Neural progenitor cell (in vitro differentiated cells): Measurements from ENCODE around the gene ITPR2.

ENCODE experiments used
- EZH2phosphoT487 ChIP-seq: fragments of 200-600 bp; sonication (generic); IDR thresholded peaks from 2 replicates; pipeline ENCODE4 v1.6.1; 2017; ENCODE audit warnings: antibody characterized with exemption
- TF ChIP-seq, protein P1 (sequence below): fragments of 200-600 bp; sonication (generic); IDR thresholded peaks from 2 replicates; pipeline ENCODE4 v1.5.1; 2017; ENCODE audit warnings: antibody characterized with exemption, mild to moderate bottlenecking

DNA sequence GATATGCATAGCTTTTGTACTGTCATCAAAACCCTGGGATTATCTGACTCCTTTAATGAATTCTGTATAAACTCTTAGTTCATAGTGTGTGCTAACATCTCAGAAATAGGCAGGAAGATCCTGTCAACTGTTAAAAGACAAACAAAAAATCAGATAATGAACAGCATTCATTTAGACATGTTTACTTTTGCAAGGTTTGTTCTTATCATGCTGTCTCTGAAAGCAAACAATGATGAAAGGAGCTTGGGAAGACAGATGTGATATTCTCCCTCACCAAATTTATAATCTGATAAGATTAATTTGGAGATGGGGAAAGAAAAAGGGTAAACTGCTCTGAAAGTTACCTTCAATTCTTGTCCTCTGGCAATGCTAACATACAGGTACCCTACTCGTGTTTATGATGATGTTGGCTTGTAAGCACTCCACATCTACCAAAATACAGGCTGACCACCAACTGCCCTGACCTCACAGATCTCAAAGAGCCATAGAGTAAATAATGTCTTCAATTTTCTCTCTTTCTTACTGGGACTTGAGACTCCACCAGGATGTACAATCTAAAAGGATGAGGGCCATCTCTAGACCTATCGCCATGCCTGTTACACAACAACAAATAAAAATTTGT, 403.8 kb downstream of the ITPR2 start:
- TF ChIP-seq, protein P1, sequence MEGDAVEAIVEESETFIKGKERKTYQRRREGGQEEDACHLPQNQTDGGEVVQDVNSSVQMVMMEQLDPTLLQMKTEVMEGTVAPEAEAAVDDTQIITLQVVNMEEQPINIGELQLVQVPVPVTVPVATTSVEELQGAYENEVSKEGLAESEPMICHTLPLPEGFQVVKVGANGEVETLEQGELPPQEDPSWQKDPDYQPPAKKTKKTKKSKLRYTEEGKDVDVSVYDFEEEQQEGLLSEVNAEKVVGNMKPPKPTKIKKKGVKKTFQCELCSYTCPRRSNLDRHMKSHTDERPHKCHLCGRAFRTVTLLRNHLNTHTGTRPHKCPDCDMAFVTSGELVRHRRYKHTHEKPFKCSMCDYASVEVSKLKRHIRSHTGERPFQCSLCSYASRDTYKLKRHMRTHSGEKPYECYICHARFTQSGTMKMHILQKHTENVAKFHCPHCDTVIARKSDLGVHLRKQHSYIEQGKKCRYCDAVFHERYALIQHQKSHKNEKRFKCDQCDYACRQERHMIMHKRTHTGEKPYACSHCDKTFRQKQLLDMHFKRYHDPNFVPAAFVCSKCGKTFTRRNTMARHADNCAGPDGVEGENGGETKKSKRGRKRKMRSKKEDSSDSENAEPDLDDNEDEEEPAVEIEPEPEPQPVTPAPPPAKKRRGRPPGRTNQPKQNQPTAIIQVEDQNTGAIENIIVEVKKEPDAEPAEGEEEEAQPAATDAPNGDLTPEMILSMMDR, result no peak
- no peak for TF ChIP-seq EZH2phosphoT487
